Activated T-helper 1 cell treated with anti-CD3 and anti-CD28 coated beads, Interleukin-2, amount 50 U/mL, for 16 hours (primary cell): ENCODE data around the gene CUX1.
"Not testable (repeated sequence)": the region's sequence is repeated elsewhere in the genome, so short reads cannot be mapped to it uniquely, and the experiment has no call there.

Source experiments
- DNase-seq, 2 donors: peaks; one replicate each; pipeline ENCODE4 v3.0.0-alpha.2; 2020; ENCODE audit warnings: low read depth in 1 of 2, low spot score in 1 of 2

The CUX1 gene

GRCh38 chr7:102227371-102227770, 409.9 kb downstream of the CUX1 start:
- DNase-seq, result no peak

GRCh38 chr7:102228935-102229334, 411.5 kb downstream of the CUX1 start:
- DNase-seq, result no peak

- DNase-seq, result not testable (repeated sequence)
These were observed 412.7 kb downstream of the CUX1 start for GRCh38 chr7:102230162-102230561.

GRCh38 chr7:102230593-102230992, 413.2 kb downstream of the CUX1 start:
- no peak for DNase-seq

- no peak for DNase-seq
These were observed 415.3 kb downstream of the CUX1 start for GRCh38 chr7:102232611-102233286.

GRCh38 chr7:102234131-102234530, 416.7 kb downstream of the CUX1 start:
- no peak for DNase-seq

- DNase-seq, result no peak
These were observed 417.6 kb downstream of the CUX1 start for GRCh38 chr7:102234801-102235550.

- no peak for DNase-seq
These were observed 418.7 kb downstream of the CUX1 start for GRCh38 chr7:102236102-102236501.

GRCh38 chr7:102236592-102237287, 419.3 kb downstream of the CUX1 start:
- DNase-seq, result peak in 1 of 2 donors; percentile 3

GRCh38 chr7:102239206-102239820, 421.9 kb downstream of the CUX1 start:
- no peak for DNase-seq

- DNase-seq, result no peak
These were observed 424.0 kb downstream of the CUX1 start for GRCh38 chr7:102241431-102241830.

- no peak for DNase-seq
These were observed 427.2 kb downstream of the CUX1 start for GRCh38 chr7:102244601-102245000.

GRCh38 chr7:102248081-102248455, 430.6 kb downstream of the CUX1 start:
- no peak for DNase-seq

- no peak for DNase-seq
These were observed 431.3 kb downstream of the CUX1 start for GRCh38 chr7:102248456-102249395.

GRCh38 chr7:102251531-102252365, 434.3 kb downstream of the CUX1 start:
- no peak for DNase-seq

- no peak for DNase-seq
These were observed 435.0 kb downstream of the CUX1 start for GRCh38 chr7:102252366-102252982.

GRCh38 chr7:102253066-102253972, 435.9 kb downstream of the CUX1 start:
- no peak for DNase-seq

GRCh38 chr7:102253973-102254370, 436.5 kb downstream of the CUX1 start:
- no peak for DNase-seq
